HepG2 (cell line): ENCODE data around the gene ANTKMT. TPM values are rescaled to one million over a fixed set of nuclear protein-coding genes. Genes with fewer than 3 reads are reported as not detected.

Experiments
- ARNTL ChIP-seq: sonication (generic); formaldehyde crosslinking; IDR thresholded peaks from 2 replicates; pipeline ENCODE4 v1.4.0; 2020; ENCODE audit warnings: mild to moderate bottlenecking, missing genetic modification reagents
- ATF1 ChIP-seq: IDR thresholded peaks from 2 replicates; pipeline ENCODE4 v1.6.1; 2016; ENCODE audit warnings: mild to moderate bottlenecking, control low read depth
- FOXC1 ChIP-seq: sonication (generic); formaldehyde crosslinking; IDR thresholded peaks from 2 replicates; pipeline ENCODE4 v1.8.0; 2022; ENCODE audit warnings: mild to moderate bottlenecking, missing genetic modification reagents, borderline replicate concordance
- HCFC1 ChIP-seq: fragments of 150-350 bp; IDR thresholded peaks from 2 replicates; pipeline ENCODE4 v1.6.1; 2014; ENCODE audit warnings: low read depth, low read length
- HMGA1 ChIP-seq: sonication (generic); formaldehyde crosslinking; conservative IDR thresholded peaks from 2 replicates; pipeline ENCODE4 v1.4.0; 2020; ENCODE audit warnings: missing genetic modification reagents
- KAT7 ChIP-seq: IDR thresholded peaks from 2 replicates; pipeline ENCODE4 v1.6.1; 2018; ENCODE audit warnings: borderline replicate concordance, missing compliant biosample characterization
- MTF1 ChIP-seq: sonication (generic); formaldehyde crosslinking; IDR thresholded peaks from 2 replicates; pipeline ENCODE4 v1.5.0; 2020; ENCODE audit warnings: missing genetic modification reagents
- PAX8 ChIP-seq: sonication (generic); formaldehyde crosslinking; IDR thresholded peaks from 2 replicates; pipeline ENCODE4 v1.8.0; 2022; ENCODE audit warnings: mild to moderate bottlenecking, missing genetic modification reagents, borderline replicate concordance
- PRPF4 ChIP-seq: fragments of 200-400 bp; formaldehyde crosslinking; IDR thresholded peaks from 2 replicates; pipeline ENCODE4 v1.6.1; 2016; ENCODE audit warnings: low read length, low read depth; ENCODE audit not compliant: poor library complexity, severe bottlenecking
- SKI ChIP-seq: fragments of 450-650 bp; IDR thresholded peaks from one replicate; pipeline ENCODE4 v1.6.1; 2018; ENCODE audit warnings: mild to moderate bottlenecking; ENCODE audit not compliant: partially characterized antibody
- TEAD2 ChIP-seq: sonication (generic); formaldehyde crosslinking; IDR thresholded peaks from 2 replicates; pipeline ENCODE4 v1.9.0; 2021; ENCODE audit warnings: missing genetic modification reagents
- TEF ChIP-seq: sonication (generic); formaldehyde crosslinking; IDR thresholded peaks from 2 replicates; pipeline ENCODE4 v1.5.0; 2020; ENCODE audit warnings: missing genetic modification reagents
- TFAP4 ChIP-seq: sonication (generic); IDR thresholded peaks from 2 replicates; pipeline ENCODE4 v1.6.1; 2016; ENCODE audit warnings: low read depth, borderline replicate concordance
- TMF1 ChIP-seq: sonication (generic); formaldehyde crosslinking; IDR thresholded peaks from 2 replicates; pipeline ENCODE4 v1.8.1; 2022; ENCODE audit warnings: low read depth, missing genetic modification reagents
- ZBTB10 ChIP-seq: sonication (generic); formaldehyde crosslinking; IDR thresholded peaks from 2 replicates; pipeline ENCODE4 v1.4.0; 2020; ENCODE audit warnings: missing genetic modification reagents, borderline replicate concordance
- ZFX ChIP-seq: sonication (generic); formaldehyde crosslinking; IDR thresholded peaks from 2 replicates; pipeline ENCODE4 v1.4.0; 2020; ENCODE audit warnings: mild to moderate bottlenecking, low read depth, missing genetic modification reagents, moderate library complexity
- ZNF12 ChIP-seq: sonication (generic); formaldehyde crosslinking; IDR thresholded peaks from 2 replicates; pipeline ENCODE4 v1.5.0; 2020; ENCODE audit warnings: missing genetic modification reagents
- ZNF20 ChIP-seq: sonication (generic); formaldehyde crosslinking; IDR thresholded peaks from 2 replicates; pipeline ENCODE4 v1.4.0; 2020; ENCODE audit warnings: mild to moderate bottlenecking, moderate library complexity, missing genetic modification reagents
- ZNF275 ChIP-seq: sonication (generic); formaldehyde crosslinking; IDR thresholded peaks from 2 replicates; pipeline ENCODE4 v1.8.0; 2022; ENCODE audit warnings: missing genetic modification reagents, mild to moderate bottlenecking, inconsistent platforms, borderline replicate concordance
- ZNF33A ChIP-seq: sonication (generic); formaldehyde crosslinking; IDR thresholded peaks from 2 replicates; pipeline ENCODE4 v1.5.1; 2020; ENCODE audit warnings: missing genetic modification reagents, mild to moderate bottlenecking, moderate library complexity, borderline replicate concordance
- ZNF343 ChIP-seq: sonication (generic); formaldehyde crosslinking; IDR thresholded peaks from 2 replicates; pipeline ENCODE4 v1.4.0; 2020; ENCODE audit warnings: mild to moderate bottlenecking, missing genetic modification reagents
- ZNF446 ChIP-seq: sonication (generic); formaldehyde crosslinking; IDR thresholded peaks from 2 replicates; pipeline ENCODE4 v1.5.0; 2020; ENCODE audit warnings: mild to moderate bottlenecking, missing genetic modification reagents
- ZNF543 ChIP-seq: sonication (generic); formaldehyde crosslinking; IDR thresholded peaks from 2 replicates; pipeline ENCODE4 v1.4.0; 2020; ENCODE audit warnings: mild to moderate bottlenecking, missing genetic modification reagents
- ZNF615 ChIP-seq: sonication (generic); formaldehyde crosslinking; IDR thresholded peaks from 2 replicates; pipeline ENCODE4 v1.5.0; 2020; ENCODE audit warnings: mild to moderate bottlenecking, missing genetic modification reagents, borderline replicate concordance
- ZNF766 ChIP-seq: sonication (generic); formaldehyde crosslinking; IDR thresholded peaks from 2 replicates; pipeline ENCODE4 v1.5.0; 2020; ENCODE audit warnings: missing genetic modification reagents, borderline replicate concordance
- ZNF768 ChIP-seq: sonication (generic); formaldehyde crosslinking; IDR thresholded peaks from 2 replicates; pipeline ENCODE4 v1.4.0; 2020; ENCODE audit warnings: missing genetic modification reagents
- polyA plus RNA-seq, 8 experiments: library from polyadenylated mRNA; depleted of rRNA in 3 of 8; stranded (reverse) in 7 of 8; unstranded in 1 of 8; fragments of >200 nt; fragmentation: Illumina TruSeq in 4 of 8; extraction: Trizol in 4 of 8; gene quantifications; 2 replicates each; pipeline versions ENCODE4 v1.2.1 to v1.2.3, GENCODE V29; 2011 to 2016; ENCODE audit warnings: low read depth in 4 of 8, missing spikeins in 1 of 8, mixed read lengths in 1 of 8; ENCODE audit not compliant: insufficient read depth in 1 of 8
- total RNA-seq, 5 experiments: library from RNA; depleted of rRNA; stranded (reverse); fragments of >200 nt; fragmentation: Illumina TruSeq; extraction: Trizol; gene quantifications; 2 replicates each; pipeline ENCODE4 v1.2.3, GENCODE V29; 2016; ENCODE audit warnings: low read depth in 1 of 5

The ANTKMT gene
- total and polyA plus RNA-seq, 2 of the 13 experiments (the other 11 are each of a cell fraction or from before 2014, with no cell fraction given) = 7.5 to 47.8 TPM

GRCh38 chr16:695355-696089 lies 25.4 kb upstream of the ANTKMT start (continued):
- TF ChIP-seq ZFX (CRISPR knock-in tag) (peak; percentile 79), ZNF33A (no peak), FOXC1 (CRISPR knock-in tag) (peak; percentile 82; the same call in 1 of the 2 replicates), ZNF275 (CRISPR knock-in tag) (0 out of 2 replicates have a peak, but pooled peaks have one; percentile 26), TMF1 (no peak; the same call in 1 of the 2 replicates), TFAP4 (no peak), TEF (CRISPR knock-in tag) (no peak), PRPF4 (no peak), ZNF766 (CRISPR knock-in tag) (no peak), KAT7 (CRISPR knock-in tag) (no peak; the same call in 1 of the 2 replicates), ZNF343 (CRISPR knock-in tag) (0 out of 2 replicates have a peak, but pooled peaks have one; percentile 65), PAX8 (CRISPR knock-in tag) (no peak), ARNTL (0 out of 2 replicates have a peak, but pooled peaks have one; percentile 21), TEAD2 (CRISPR knock-in tag) (no peak), ZNF543 (CRISPR knock-in tag) (no peak), ZBTB10 (no peak), ZNF615 (CRISPR knock-in tag) (no peak), ATF1 (no peak), MTF1 (CRISPR knock-in tag) (no peak), ZNF768 (CRISPR knock-in tag) (peak; percentile 77; the same call in 1 of the 2 replicates), ZNF12 (no peak), HCFC1 (no peak), HMGA1 (CRISPR knock-in tag) (no peak), ZNF20 (CRISPR knock-in tag) (no peak), SKI (no peak), ZNF446 (no peak)
